ENCODE results near the gene TMX2.

Gene TMX2

DNA sequence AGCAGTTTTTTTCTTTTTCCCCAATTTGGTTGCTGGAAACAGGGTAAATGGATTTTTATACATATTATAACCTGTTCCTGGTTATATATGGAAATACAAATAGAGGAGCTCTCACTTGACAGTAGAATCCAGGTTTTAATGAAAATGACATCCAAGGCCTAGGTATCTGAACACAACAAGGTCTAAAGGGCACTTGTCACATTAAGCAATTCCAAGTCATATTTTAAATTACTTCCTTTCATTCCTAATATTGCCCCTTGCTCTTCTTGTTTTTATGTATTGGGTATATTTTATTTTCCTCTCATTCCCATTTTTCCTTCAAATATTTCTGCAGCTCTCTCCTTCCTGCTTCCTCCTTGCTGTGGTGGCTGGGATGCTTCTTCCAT lies 76.3 kb downstream of the TMX2 start:
- intact Hi-C loops (cut with DNase I; ENCODE audit: low total_unique reads) = no loop called here
- H3K27me3 ChIP-seq = no peaks in the 10 kb centered on the region
- TF ChIP-seq, protein P1, sequence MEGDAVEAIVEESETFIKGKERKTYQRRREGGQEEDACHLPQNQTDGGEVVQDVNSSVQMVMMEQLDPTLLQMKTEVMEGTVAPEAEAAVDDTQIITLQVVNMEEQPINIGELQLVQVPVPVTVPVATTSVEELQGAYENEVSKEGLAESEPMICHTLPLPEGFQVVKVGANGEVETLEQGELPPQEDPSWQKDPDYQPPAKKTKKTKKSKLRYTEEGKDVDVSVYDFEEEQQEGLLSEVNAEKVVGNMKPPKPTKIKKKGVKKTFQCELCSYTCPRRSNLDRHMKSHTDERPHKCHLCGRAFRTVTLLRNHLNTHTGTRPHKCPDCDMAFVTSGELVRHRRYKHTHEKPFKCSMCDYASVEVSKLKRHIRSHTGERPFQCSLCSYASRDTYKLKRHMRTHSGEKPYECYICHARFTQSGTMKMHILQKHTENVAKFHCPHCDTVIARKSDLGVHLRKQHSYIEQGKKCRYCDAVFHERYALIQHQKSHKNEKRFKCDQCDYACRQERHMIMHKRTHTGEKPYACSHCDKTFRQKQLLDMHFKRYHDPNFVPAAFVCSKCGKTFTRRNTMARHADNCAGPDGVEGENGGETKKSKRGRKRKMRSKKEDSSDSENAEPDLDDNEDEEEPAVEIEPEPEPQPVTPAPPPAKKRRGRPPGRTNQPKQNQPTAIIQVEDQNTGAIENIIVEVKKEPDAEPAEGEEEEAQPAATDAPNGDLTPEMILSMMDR (IDR thresholded peaks at IDR 0.05) = no peak
- H3K4me1 ChIP-seq = peaks cover 0 to 95% (median 59%) of the 10 kb centered on the region in 4 donors
- no peak for DNase-seq
- H3K4me3 ChIP-seq = no peak overlapping the region
- peaks cover 0 to 14% (median 13%) of the 10 kb centered on the region in 3 donors for H3K36me3 ChIP-seq
- no peak overlapping the region for H3K27ac ChIP-seq
- no peaks in the 10 kb centered on the region for H3K9me3 ChIP-seq
